Mesendoderm (in vitro differentiated cells): ENCODE measurements around the gene NPLOC4.

Source experiments
- DNase-seq: peaks from one replicate; pipeline ENCODE4 v3.0.0; 2013
- H2AK5ac ChIP-seq: 2 replicates; pipeline ENCODE4 v1.6.1; 2013; ENCODE audit warnings: low read length, inconsistent platforms
- H2BK120ac ChIP-seq: 2 replicates; pipeline ENCODE4 v1.6.1; 2013; ENCODE audit warnings: low read depth, mild to moderate bottlenecking, low read length, moderate library complexity, mixed read lengths
- H2BK15ac ChIP-seq: replicated peaks from 2 replicates; pipeline ENCODE4 v1.6.1; 2013; ENCODE audit warnings: low read depth, mild to moderate bottlenecking, moderate library complexity
- H2BK5ac ChIP-seq: 2 replicates; pipeline ENCODE4 v1.6.1; 2013; ENCODE audit warnings: low read length, inconsistent platforms
- H3K18ac ChIP-seq: 2 replicates; pipeline ENCODE4 v1.6.1; 2013; ENCODE audit warnings: mild to moderate bottlenecking, low read length, mixed read lengths
- H3K23ac ChIP-seq: one replicate; pipeline ENCODE4 v1.6.1; 2013; ENCODE audit warnings: low read length
- H3K27ac ChIP-seq: 2 replicates; pipeline ENCODE4 v1.5.1; 2013; ENCODE audit warnings: low read depth, mild to moderate bottlenecking, inconsistent platforms, low read length, moderate library complexity
- H3K27me3 ChIP-seq: 2 replicates; pipeline ENCODE4 v1.6.1; 2013; ENCODE audit warnings: low read length, control low read depth, mild to moderate bottlenecking, inconsistent platforms; ENCODE audit not compliant: insufficient read depth, poor library complexity
- H3K36me3 ChIP-seq: 2 replicates; pipeline ENCODE4 v1.6.1; 2013; ENCODE audit warnings: low read length, inconsistent platforms; ENCODE audit not compliant: control insufficient read depth, insufficient read depth
- H3K4ac ChIP-seq: one replicate; pipeline ENCODE4 v1.6.1; 2013; ENCODE audit warnings: low read depth, mild to moderate bottlenecking, low read length, moderate library complexity
- H3K4me1 ChIP-seq: 2 replicates; pipeline ENCODE4 v1.6.1; 2013; ENCODE audit warnings: low read depth, low read length, inconsistent platforms; ENCODE audit not compliant: control insufficient read depth
- H3K4me2 ChIP-seq: 2 replicates; pipeline ENCODE4 v1.6.1; 2013; ENCODE audit warnings: low read length
- H3K4me3 ChIP-seq: 2 replicates; pipeline ENCODE4 v1.5.1; 2013; ENCODE audit warnings: mild to moderate bottlenecking, low read length
- H3K56ac ChIP-seq: one replicate; pipeline ENCODE4 v1.6.1; 2013; ENCODE audit warnings: low read length
- H3K79me1 ChIP-seq: 2 replicates; pipeline ENCODE4 v1.6.1; 2013; ENCODE audit warnings: low read length, inconsistent platforms
- H3K79me2 ChIP-seq: 2 replicates; pipeline ENCODE4 v1.6.1; 2013; ENCODE audit warnings: mild to moderate bottlenecking, low read length; ENCODE audit not compliant: control insufficient read depth, insufficient read depth
- H3K9ac ChIP-seq: 2 replicates; pipeline ENCODE4 v1.6.1; 2013; ENCODE audit warnings: low read length, inconsistent platforms
- H4K5ac ChIP-seq: one replicate; pipeline ENCODE4 v1.6.1; 2013; ENCODE audit warnings: low read length
- H4K8ac ChIP-seq: one replicate; pipeline ENCODE4 v1.6.1; 2013; ENCODE audit warnings: low read depth, mild to moderate bottlenecking, control low read depth, low read length, moderate library complexity
- whole genome bisulfite sequencing: extraction: QIAGEN DNeasy Blood & Tissue Kit; methylation state at CpG from one replicate; pipeline ENCODE4 v1.1.7; 2013; ENCODE audit warnings: low lambda C conversion rate, missing lambda C conversion rate; ENCODE audit not compliant: insufficient coverage; ENCODE audit errors: extremely low coverage; 5-methylcytosine and 5-hydroxymethylcytosine counted together

The NPLOC4 gene

GRCh38 chr17:81524865-81525159 lies 112.1 kb downstream of the NPLOC4 start:
- H2BK5ac ChIP-seq: no peak overlapping the region
- H2BK15ac ChIP-seq: no peak overlapping the region
- H3K27ac ChIP-seq: no peak overlapping the region
- no peak overlapping the region for H4K8ac ChIP-seq
- H3K79me1 ChIP-seq: no peaks in the 10 kb centered on the region
- no peak for DNase-seq
- H3K36me3 ChIP-seq: no peaks in the 10 kb centered on the region
- no CpG with 5 or more reads among the region's 8 CpGs for WGBS
- H3K4ac ChIP-seq: no peak overlapping the region
- no peak overlapping the region for H3K4me2 ChIP-seq
- H2AK5ac ChIP-seq: no peak overlapping the region
- H3K27me3 ChIP-seq: no peaks in the 10 kb centered on the region
- no peak overlapping the region for H4K5ac ChIP-seq
- H3K4me3 ChIP-seq: no peak overlapping the region
- no peaks in the 10 kb centered on the region for H3K4me1 ChIP-seq
- no peak overlapping the region for H3K18ac ChIP-seq
- no peak overlapping the region for H3K9ac ChIP-seq
- H3K23ac ChIP-seq: no peak overlapping the region
- H3K79me2 ChIP-seq: no peaks in the 10 kb centered on the region
- no peak overlapping the region for H3K56ac ChIP-seq
- H2BK120ac ChIP-seq: no peak overlapping the region

DNA sequence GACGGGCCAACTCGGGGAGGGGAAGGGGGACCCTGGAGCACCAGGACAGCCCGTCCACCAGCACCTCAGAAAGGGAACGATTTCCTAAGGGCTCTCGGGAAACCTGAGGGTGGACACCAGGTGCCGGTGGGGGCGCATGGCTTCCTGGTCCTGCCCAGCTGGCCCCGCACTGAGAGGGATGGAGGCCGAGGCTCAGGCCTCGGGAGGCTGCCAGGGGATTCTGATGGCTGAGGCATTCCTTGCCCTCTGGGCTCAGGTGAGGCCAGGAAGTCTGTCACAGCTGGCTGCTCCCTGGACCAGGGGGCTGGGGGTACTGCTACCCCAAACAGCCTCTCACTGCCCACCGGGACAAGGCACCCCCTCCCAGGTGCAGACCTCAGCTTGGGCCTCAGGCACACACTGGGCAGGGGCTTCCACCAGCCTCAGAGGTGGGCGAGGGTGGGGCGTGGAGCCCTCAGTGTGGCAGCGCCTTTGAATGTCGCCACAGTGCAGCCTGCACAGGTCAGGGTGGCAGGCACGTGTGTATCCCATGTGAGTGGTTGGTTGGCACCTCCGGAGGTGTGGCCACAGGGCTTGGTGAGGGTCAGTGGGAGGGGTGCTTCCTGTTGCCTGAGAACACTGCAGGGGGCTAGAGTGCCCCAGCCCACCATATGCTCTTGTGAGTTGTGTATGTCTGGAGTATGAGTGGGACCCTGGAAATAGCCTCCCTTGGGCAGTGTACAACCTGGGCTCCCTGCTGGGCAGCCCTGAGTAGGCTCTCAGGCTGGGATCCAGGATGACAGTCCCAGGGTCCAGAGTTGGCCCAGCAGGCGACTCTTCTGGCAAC lies 112.7 kb downstream of the NPLOC4 start:
- WGBS: no CpG with 5 or more reads among the region's 18 CpGs
- Histone ChIP-seq H4K5ac (no peak overlapping the region), H3K4me3 (no peak overlapping the region), H2BK120ac (no peak overlapping the region), H4K8ac (no peak overlapping the region), H2BK15ac (no peak overlapping the region), H3K56ac (no peak overlapping the region), H3K4ac (no peak overlapping the region), H3K4me2 (no peak overlapping the region), H2AK5ac (no peak overlapping the region), H3K27ac (no peak overlapping the region), H3K9ac (no peak overlapping the region), H3K18ac (no peak overlapping the region), H3K79me1 (no peaks in the 10 kb centered on the region), H2BK5ac (no peak overlapping the region), H3K79me2 (no peaks in the 10 kb centered on the region), H3K23ac (peak overlapping the region; percentile 66), H3K36me3 (no peaks in the 10 kb centered on the region), H3K4me1 (no peaks in the 10 kb centered on the region), H3K27me3 (no peaks in the 10 kb centered on the region)
- DNase-seq: no peak

- H4K8ac ChIP-seq: no peak overlapping the region
- H2BK5ac ChIP-seq: no peak overlapping the region
- H3K18ac ChIP-seq: no peak overlapping the region
- H3K79me2 ChIP-seq: no peaks in the 10 kb centered on the region
- no peaks in the 10 kb centered on the region for H3K79me1 ChIP-seq
- H3K4me3 ChIP-seq: no peak overlapping the region
- H3K4ac ChIP-seq: no peak overlapping the region
- no peak overlapping the region for H2BK120ac ChIP-seq
- H3K9ac ChIP-seq: no peak overlapping the region
- no peak overlapping the region for H3K4me2 ChIP-seq
- H3K27me3 ChIP-seq: no peaks in the 10 kb centered on the region
- no peaks in the 10 kb centered on the region for H3K36me3 ChIP-seq
- WGBS: no CpG with 5 or more reads among the region's 17 CpGs
- DNase-seq: no peak
- H2BK15ac ChIP-seq: no peak overlapping the region
- H3K27ac ChIP-seq: no peak overlapping the region
- peak overlapping the region; percentile 37 for H3K56ac ChIP-seq
- H3K23ac ChIP-seq: no peak overlapping the region
- H3K4me1 ChIP-seq: peaks cover 2% of the 10 kb centered on the region
- no peak overlapping the region for H2AK5ac ChIP-seq
- H4K5ac ChIP-seq: no peak overlapping the region
Observed at GRCh38 chr17:81523402-81524038, 113.4 kb downstream of the NPLOC4 start.

DNA sequence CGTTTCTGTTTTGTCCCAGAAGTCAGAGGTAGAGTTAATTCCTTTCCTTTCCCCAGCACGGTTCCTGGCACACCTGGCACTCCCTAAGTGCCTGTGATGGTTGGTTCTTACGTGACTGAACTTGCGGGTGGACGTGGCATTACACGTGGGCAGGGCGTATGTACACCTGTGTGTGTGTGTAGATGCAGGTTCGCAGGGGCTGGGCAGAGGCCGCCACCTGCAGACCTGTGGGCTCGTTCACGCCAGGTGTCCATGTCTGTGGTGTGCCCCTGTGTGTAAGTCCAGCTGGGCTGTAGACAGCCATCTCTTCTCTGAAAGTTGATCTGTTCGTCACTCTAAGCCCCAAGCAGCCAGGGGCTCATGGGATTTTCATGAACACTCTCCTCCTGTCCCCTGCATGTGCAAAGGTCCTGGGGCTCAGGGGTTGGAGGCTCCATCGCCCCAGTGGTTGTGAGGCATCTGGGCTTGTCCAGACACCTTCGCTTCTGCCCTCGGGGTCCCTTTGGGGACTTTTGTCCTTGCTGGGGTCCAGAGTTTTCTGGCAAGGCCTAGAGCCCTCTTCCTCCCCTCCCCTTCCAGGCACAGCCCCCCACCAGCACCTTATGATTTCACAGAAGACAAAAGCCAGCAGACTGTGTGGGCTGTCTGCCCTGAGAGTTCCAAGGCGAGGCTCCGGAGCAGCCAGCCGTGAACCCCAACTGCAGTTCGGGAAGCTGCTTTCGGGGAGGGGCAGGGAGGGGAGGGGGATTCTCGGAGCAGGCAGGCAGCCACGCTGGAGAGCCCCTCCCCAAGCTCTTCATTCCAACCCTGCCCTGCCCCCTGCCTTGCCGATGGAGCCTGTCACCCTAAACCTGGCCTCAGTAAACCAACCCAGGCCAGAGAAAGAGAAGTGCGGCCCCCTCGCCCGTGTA lies 114.2 kb downstream of the NPLOC4 start:
- Histone ChIP-seq H3K4me1 (peaks cover 6% of the 10 kb centered on the region), H2BK15ac (no peak overlapping the region), H3K18ac (no peak overlapping the region), H3K79me1 (no peaks in the 10 kb centered on the region), H3K9ac (no peak overlapping the region), H3K4ac (no peak overlapping the region), H3K4me3 (no peak overlapping the region), H3K36me3 (no peaks in the 10 kb centered on the region), H2AK5ac (no peak overlapping the region), H3K23ac (no peak overlapping the region), H3K27me3 (no peaks in the 10 kb centered on the region), H4K8ac (no peak overlapping the region), H2BK5ac (no peak overlapping the region), H4K5ac (no peak overlapping the region), H3K79me2 (no peaks in the 10 kb centered on the region), H3K56ac (no peak overlapping the region), H3K4me2 (no peak overlapping the region), H3K27ac (no peak overlapping the region), H2BK120ac (no peak overlapping the region)
- WGBS: no CpG with 5 or more reads among the region's 26 CpGs
- peak; percentile 93 for DNase-seq

DNA sequence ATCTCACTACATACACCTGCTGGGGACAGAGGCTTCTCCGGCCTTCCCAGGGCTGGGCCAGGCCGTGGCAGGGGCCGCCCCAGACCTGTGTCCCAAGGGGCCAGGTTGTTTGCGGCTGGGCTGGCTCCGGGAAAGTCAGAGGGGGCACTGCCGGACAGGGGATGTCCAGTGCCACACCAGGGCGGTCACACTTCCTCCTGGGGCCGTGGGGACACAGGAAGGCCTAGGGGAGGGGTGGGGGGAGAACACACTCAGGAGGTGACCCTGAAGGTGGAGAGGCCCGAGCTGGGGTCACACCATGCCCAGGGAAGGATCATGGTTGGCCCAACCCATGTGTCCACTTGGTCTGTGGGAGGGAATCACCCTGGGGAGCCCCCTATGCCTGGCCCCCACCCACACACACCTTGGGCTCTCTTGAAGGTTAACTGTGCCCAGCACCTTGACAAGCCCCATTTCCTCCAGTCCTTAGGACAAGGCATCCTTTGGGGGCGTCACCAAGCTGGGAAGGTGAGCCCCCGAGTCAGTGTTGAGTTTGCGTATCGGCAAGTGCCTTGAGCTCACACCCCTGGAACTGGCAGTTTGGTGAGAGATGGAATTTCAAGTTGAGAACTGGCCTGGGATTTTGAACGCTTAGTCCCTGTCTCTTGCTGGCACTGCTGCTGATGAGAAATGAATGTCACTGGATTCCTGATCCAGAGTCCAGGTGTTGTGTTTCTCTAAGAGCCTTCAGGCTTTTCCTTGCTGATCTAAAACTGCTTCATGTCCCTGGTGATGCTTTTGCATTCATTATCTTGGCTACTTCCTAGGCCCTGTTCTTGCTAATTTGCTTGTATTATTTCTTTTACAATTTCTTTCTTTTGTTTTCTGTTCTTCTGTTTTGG lies 116.7 kb downstream of the NPLOC4 start:
- Histone ChIP-seq H3K79me2 (peaks cover 16% of the 10 kb centered on the region), H4K8ac (no peak overlapping the region), H3K27ac (no peak overlapping the region), H3K23ac (no peak overlapping the region), H3K4me1 (peaks cover 12% of the 10 kb centered on the region), H3K4me2 (no peak overlapping the region), H2BK5ac (no peak overlapping the region), H3K36me3 (no peaks in the 10 kb centered on the region), H3K18ac (no peak overlapping the region), H3K9ac (no peak overlapping the region), H3K27me3 (no peaks in the 10 kb centered on the region), H3K4me3 (no peak overlapping the region), H3K56ac (no peak overlapping the region), H3K79me1 (peaks cover 3% of the 10 kb centered on the region), H2AK5ac (no peak overlapping the region), H4K5ac (no peak overlapping the region), H3K4ac (no peak overlapping the region), H2BK120ac (no peak overlapping the region), H2BK15ac (no peak overlapping the region)
- no CpG with 5 or more reads among the region's 14 CpGs for WGBS
- DNase-seq: no peak
